Gastroesophageal sphincter (tissue), 3 donors: Measurements from ENCODE around the gene ZBTB16.

ENCODE experiments used
- CTCF ChIP-seq, 4 experiments: fragments of 200-600 bp in 2 of 4; fragments of 450-650 bp in 2 of 4; sonication (generic) in 1 of 4; IDR thresholded peaks; one replicate each; pipeline ENCODE4 v1.5.1; 2017 to 2019; ENCODE audit warnings: antibody characterized with exemption in 4 of 4, mild to moderate bottlenecking in 2 of 4, moderate library complexity in 2 of 4
- EP300 ChIP-seq: sonication (generic); formaldehyde crosslinking; IDR thresholded peaks from one replicate; pipeline ENCODE4 v1.6.1; 2017; ENCODE audit warnings: antibody characterized with exemption, mild to moderate bottlenecking
- POLR2A ChIP-seq, 2 donors: fragments of 450-650 bp; IDR thresholded peaks; one replicate each; pipeline ENCODE4 v1.6.1; 2017; ENCODE audit warnings: antibody characterized with exemption in 2 of 2, mild to moderate bottlenecking in 2 of 2, moderate library complexity in 1 of 2
- POLR2AphosphoS5 ChIP-seq: sonication (generic); formaldehyde crosslinking; IDR thresholded peaks from one replicate; pipeline ENCODE4 v1.6.1; 2017; ENCODE audit warnings: antibody characterized with exemption

- TF ChIP-seq CTCF (IDR thresholded peaks at IDR 0.05) (no peak), EP300 (no peak), POLR2A (IDR thresholded peaks at IDR 0.05) (no peak), POLR2AphosphoS5 (peak; percentile 4)
Observed at GRCh38 chr11:114264381-114264780, 204.9 kb downstream of the ZBTB16 start.
